Pericardium fibroblast (primary cell): ENCODE measurements around the gene PCDHB10. TPM values are rescaled to one million over a fixed set of nuclear protein-coding genes. Genes with fewer than 3 reads are reported as not detected.

Source experiments
- total RNA-seq: library from RNA; depleted of rRNA; stranded (reverse); fragments of >200 nt; gene quantifications from 2 replicates; pipeline ENCODE4 v1.2.3, GENCODE V29; 2015

Gene PCDHB10
- total RNA-seq: 0.12 and 0.17 TPM in 2 replicates

GRCh38 chr5:141192110-141192725, at the start of gene PCDHB10:
PCDHB10 (plus strand) TSS chr5:141192353; CDS start chr5:141192553, 200 bp downstream.

GRCh38 chr5:141149812-141150211, 42.3 kb upstream of the PCDHB10 start, which contains the start of gene PCDHB6:
PCDHB6 (plus strand) TSS chr5:141150057; CDS start chr5:141150258, 201 bp downstream.

GRCh38 chr5:141172381-141173204, 19.6 kb upstream of the PCDHB10 start, which contains the start of gene PCDHB7:
PCDHB7 (plus strand) TSS chr5:141172644; CDS start chr5:141172836, 192 bp downstream.

GRCh38 chr5:141177577-141178191, 14.5 kb upstream of the PCDHB10 start, which contains the start of gene PCDHB8:
PCDHB8 (plus strand) TSS chr5:141177790; CDS start chr5:141178035, 245 bp downstream.

GRCh38 chr5:141182248-141182647, 9.9 kb upstream of the PCDHB10 start, which contains the start of gene PCDHB16:
PCDHB16 (plus strand) TSS chr5:141182387; CDS start chr5:141182560, 173 bp downstream.

GRCh38 chr5:141186897-141187512, 5.1 kb upstream of the PCDHB10 start, which contains the start of gene PCDHB9:
PCDHB9 (plus strand) TSS chr5:141187161; CDS start chr5:141187319, 158 bp downstream.

GRCh38 chr5:141199359-141200235, 7.4 kb downstream of the PCDHB10 start, which contains the start of gene PCDHB11:
PCDHB11 (plus strand) TSS chr5:141199627; CDS start chr5:141199775, 148 bp downstream.

GRCh38 chr5:141208478-141208877, 16.3 kb downstream of the PCDHB10 start, which contains the start of gene PCDHB12:
PCDHB12 (plus strand) TSS chr5:141208719; CDS start chr5:141208908, 189 bp downstream.

GRCh38 chr5:141213656-141214339, 21.6 kb downstream of the PCDHB10 start, which contains the start of gene PCDHB13:
PCDHB13 (plus strand) TSS chr5:141213919; CDS start chr5:141214124, 205 bp downstream.

GRCh38 chr5:141223112-141223783, 31.1 kb downstream of the PCDHB10 start, which contains the start of gene PCDHB14:
PCDHB14 (plus strand) TSS chr5:141223343; CDS start chr5:141223506, 163 bp downstream.

Other genes with a start within 250 kb of the PCDHB10 start
- gene PCDHAC2, start 225.9 kb upstream of the PCDHB10 start, total RNA-seq: 0.60 and 2.6 TPM in 2 replicates
- not detected in 2 replicates for gene PCDHB1, start 141.0 kb upstream of the PCDHB10 start, total RNA-seq
- gene PCDHB2, start 97.7 kb upstream of the PCDHB10 start, total RNA-seq: 0.09 and 0.93 TPM in 2 replicates
- gene PCDHB3, start 91.9 kb upstream of the PCDHB10 start, total RNA-seq: 0.23 TPM in 1 of 2 replicates, not detected in the other
- 0.35 and 0.94 TPM in 2 replicates for gene PCDHB4, start 70.5 kb upstream of the PCDHB10 start, total RNA-seq
- 0.34 and 2.2 TPM in 2 replicates for gene PCDHB5, start 57.1 kb upstream of the PCDHB10 start, total RNA-seq
- 0.12 TPM in 1 of 2 replicates, not detected in the other for gene PCDHB6, start 42.3 kb upstream of the PCDHB10 start, total RNA-seq
- gene PCDHB7, start 19.7 kb upstream of the PCDHB10 start, total RNA-seq: 0.23 and 0.34 TPM in 2 replicates
- not detected in 2 replicates for gene PCDHB8, start 14.6 kb upstream of the PCDHB10 start, total RNA-seq
- gene PCDHB16, start 10.0 kb upstream of the PCDHB10 start, total RNA-seq: under 0.01 and 1.1 TPM in 2 replicates
- gene PCDHB9, start 5.2 kb upstream of the PCDHB10 start, total RNA-seq: 0.23 and 0.43 TPM in 2 replicates
- 0.12 TPM in 1 of 2 replicates, not detected in the other for gene PCDHB11, start 7.3 kb downstream of the PCDHB10 start, total RNA-seq
- under 0.01 and 0.26 TPM in 2 replicates for gene PCDHB12, start 16.4 kb downstream of the PCDHB10 start, total RNA-seq
- gene PCDHB13, start 21.6 kb downstream of the PCDHB10 start, total RNA-seq: 0.35 and 0.43 TPM in 2 replicates
- 0.70 TPM in 1 of 2 replicates, not detected in the other for gene PCDHB14, start 31.0 kb downstream of the PCDHB10 start, total RNA-seq
- under 0.01 and 0.12 TPM in 2 replicates for gene PCDHB15, start 53.0 kb downstream of the PCDHB10 start, total RNA-seq
- gene SLC25A2, start 111.7 kb downstream of the PCDHB10 start, total RNA-seq: not detected in 2 replicates
- 34.3 and 45.5 TPM in 2 replicates for gene TAF7, start 128.4 kb downstream of the PCDHB10 start, total RNA-seq
- gene PCDHGA1, start 138.2 kb downstream of the PCDHB10 start, total RNA-seq: 0.35 and 0.85 TPM in 2 replicates
- 2.2 and 3.5 TPM in 2 replicates for gene PCDHGA2, start 146.4 kb downstream of the PCDHB10 start, total RNA-seq
- 1.8 and 4.4 TPM in 2 replicates for gene PCDHGA3, start 151.5 kb downstream of the PCDHB10 start, total RNA-seq
- 0.82 and 0.94 TPM in 2 replicates for gene PCDHGB1, start 157.7 kb downstream of the PCDHB10 start, total RNA-seq
- 2.8 and 3.9 TPM in 2 replicates for gene PCDHGA4, start 162.7 kb downstream of the PCDHB10 start, total RNA-seq
- 0.77 and 3.3 TPM in 2 replicates for gene PCDHGB2, start 167.6 kb downstream of the PCDHB10 start, total RNA-seq
- gene PCDHGA5, start 171.8 kb downstream of the PCDHB10 start, total RNA-seq: 0.68 and 2.1 TPM in 2 replicates
- 0.58 and 1.8 TPM in 2 replicates for gene PCDHGB3, start 177.9 kb downstream of the PCDHB10 start, total RNA-seq
- gene PCDHGA6, start 181.5 kb downstream of the PCDHB10 start, total RNA-seq: 3.7 and 4.3 TPM in 2 replicates
- 4.4 and 5.1 TPM in 2 replicates for gene PCDHGA7, start 190.4 kb downstream of the PCDHB10 start, total RNA-seq
- 11.6 and 12.8 TPM in 2 replicates for gene PCDHGB4, start 195.3 kb downstream of the PCDHB10 start, total RNA-seq
- gene PCDHGA8, start 200.3 kb downstream of the PCDHB10 start, total RNA-seq: 0.70 and 1.4 TPM in 2 replicates
- gene PCDHGB5, start 205.6 kb downstream of the PCDHB10 start, total RNA-seq: 19.2 and 23.3 TPM in 2 replicates
- 1.4 and 2.5 TPM in 2 replicates for gene PCDHGA9, start 210.4 kb downstream of the PCDHB10 start, total RNA-seq
- gene PCDHGB6, start 215.7 kb downstream of the PCDHB10 start, total RNA-seq: 0.93 and 1.4 TPM in 2 replicates
- 6.9 and 8.6 TPM in 2 replicates for gene PCDHGA10, start 220.6 kb downstream of the PCDHB10 start, total RNA-seq
- gene PCDHGB7, start 225.3 kb downstream of the PCDHB10 start, total RNA-seq: 8.3 and 12.5 TPM in 2 replicates
- 11.7 and 12.9 TPM in 2 replicates for gene PCDHGA11, start 228.7 kb downstream of the PCDHB10 start, total RNA-seq
- 18.8 and 27.2 TPM in 2 replicates for gene PCDHGA12, start 238.2 kb downstream of the PCDHB10 start, total RNA-seq